ENCODE results near the gene MMP28.

- no peak for TF ChIP-seq POLR2AphosphoS5 (IDR thresholded peaks at IDR 0.05; ENCODE audit: low read length)
- TF ChIP-seq CTCF (IDR thresholded peaks at IDR 0.05 in 2 of 3, conservative IDR thresholded peaks at IDR 0.05 in 1 of 3; ENCODE audit: control insufficient read depth in 2 of 3, extremely low read depth in 1 of 3, insufficient read depth in 1 of 3, low read depth in 3 of 3, low read length in 3 of 3): no peak
- TF ChIP-seq EGR1 (IDR thresholded peaks at IDR 0.05; ENCODE audit: borderline replicate concordance in 1 of 2, low read depth in 2 of 2, low read length in 2 of 2): no peak
These were observed 16.7 kb downstream of the MMP28 start for GRCh38 chr17:35778641-35779196.
